Measurements from ENCODE around the gene GALNT18.
A peak's percentile ranks its signal among the peaks of the same experiment; 100 is the strongest.

GALNT18 gene

GRCh38 chr11:11621573-11622339 lies at the start of gene GALNT18:
TSS of gene GALNT18 (minus strand) at chr11:11622005.
- DNase-seq (ENCODE audit: low spot score), result peak; percentile 46

DNA sequence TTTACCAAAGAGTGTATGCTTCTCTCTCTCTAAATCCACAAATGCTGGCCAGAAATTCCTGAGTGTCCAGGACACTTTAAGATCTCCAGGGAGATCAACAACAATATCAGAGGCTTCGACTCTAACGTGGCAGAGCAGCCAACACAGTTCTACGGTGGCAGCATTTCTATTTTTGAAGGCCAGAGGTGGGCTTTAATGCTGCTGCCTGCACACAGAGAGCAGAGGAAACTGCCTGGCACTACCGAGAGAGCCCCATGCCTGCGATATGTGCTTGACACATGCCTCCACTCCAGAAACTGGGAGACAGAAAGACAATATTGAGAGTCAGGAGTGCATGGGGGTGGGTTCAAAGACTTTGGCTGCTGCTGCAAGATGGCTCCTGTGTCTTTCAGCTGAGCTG lies 48.8 kb upstream of the GALNT18 start:
- DNase-seq (ENCODE audit: low spot score), result no peak

DNA sequence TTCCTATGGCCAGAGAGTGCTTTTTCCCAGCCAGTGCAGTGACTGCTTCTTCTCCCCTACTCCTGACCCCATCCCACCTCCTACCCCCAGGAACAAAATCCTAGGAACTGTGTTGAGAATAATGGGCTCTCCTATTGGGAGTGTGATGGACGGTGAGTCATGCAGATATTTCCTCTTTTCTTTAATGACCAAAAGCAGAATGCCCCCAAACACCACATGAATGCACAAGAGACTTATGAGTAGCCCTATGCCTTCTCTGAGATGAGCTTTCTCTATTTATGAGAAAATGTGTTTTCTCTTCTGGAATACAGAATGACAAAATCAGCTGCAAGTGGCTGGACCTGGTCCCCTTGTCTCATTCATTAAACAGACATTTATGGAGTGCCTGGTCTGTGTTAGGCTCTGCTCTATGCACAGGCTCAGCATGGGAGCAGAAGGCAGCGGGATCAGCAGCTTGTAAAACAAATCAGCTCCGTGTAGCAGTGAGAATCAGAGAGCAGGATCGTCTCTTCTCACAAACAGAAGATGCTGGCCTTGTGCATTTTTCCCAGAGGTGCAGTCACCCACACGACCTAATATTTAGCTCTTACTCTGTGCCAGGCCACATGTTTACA lies 47.5 kb upstream of the GALNT18 start:
- DNase-seq (ENCODE audit: low spot score), result no peak

DNA sequence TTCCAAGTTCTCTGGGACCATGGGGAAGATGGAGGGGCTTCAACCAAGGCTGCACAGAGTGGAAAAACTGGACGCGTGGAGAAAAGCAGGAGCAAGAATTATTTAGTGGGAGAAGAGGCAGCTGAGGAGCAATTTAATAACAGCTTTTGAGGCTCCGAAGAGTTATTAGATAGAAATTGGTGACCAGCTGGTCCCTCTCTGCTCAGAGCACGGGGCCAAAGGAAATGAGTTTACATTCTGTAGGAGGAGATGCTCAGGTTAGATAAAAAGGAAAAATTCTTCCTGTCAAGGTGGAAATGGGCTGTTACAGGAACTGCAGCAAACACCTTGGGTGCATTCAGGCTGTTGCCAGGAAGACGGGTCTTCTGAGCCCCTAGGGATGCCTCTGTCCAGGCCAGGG lies 47.0 kb upstream of the GALNT18 start:
- no peak for DNase-seq (ENCODE audit: low spot score)

- DNase-seq (ENCODE audit: low spot score), result no peak
These were observed 46.5 kb upstream of the GALNT18 start for GRCh38 chr11:11668274-11668673.

GRCh38 chr11:11667056-11667455 lies 45.3 kb upstream of the GALNT18 start:
- DNase-seq (ENCODE audit: low spot score), result no peak

DNA sequence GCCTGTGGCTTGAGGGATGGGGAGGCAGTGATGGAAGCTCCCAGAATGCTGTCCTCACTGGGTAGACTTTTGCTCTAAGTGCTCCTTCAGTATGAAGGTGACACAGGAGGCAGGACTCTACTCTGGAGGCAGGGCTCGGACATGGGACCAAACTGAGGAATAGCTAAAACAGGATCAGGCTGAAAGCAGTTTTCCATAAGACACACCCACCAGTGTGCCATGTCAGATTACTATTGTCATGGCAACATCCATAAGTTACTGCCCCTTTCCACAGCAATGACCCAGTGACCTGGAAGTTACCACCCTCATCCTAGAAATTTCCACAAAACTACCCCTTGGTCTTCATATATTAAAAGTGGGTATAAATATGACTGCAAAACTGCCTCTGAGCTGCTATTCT lies 43.6 kb upstream of the GALNT18 start:
- DNase-seq (ENCODE audit: low spot score), result no peak

DNA sequence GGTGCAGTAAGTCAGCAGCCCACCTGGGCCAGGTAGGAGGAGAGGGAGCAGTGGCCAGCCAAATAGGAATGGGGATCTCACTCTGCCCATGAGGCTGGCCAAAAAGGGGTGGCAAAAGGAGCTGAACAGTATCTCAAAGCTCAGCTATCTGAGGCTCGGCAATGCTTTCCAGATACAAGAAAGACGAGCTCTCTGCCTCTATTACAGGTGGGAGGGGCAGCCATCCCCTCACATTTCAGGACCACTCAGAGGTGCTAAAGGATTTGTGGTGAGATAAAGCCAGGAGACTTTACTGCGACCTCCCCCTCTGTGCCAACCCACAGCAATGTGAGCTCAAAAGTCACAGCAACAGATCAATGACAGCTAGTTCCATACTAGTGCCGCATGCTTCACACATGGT lies 42.1 kb upstream of the GALNT18 start:
- no peak for DNase-seq (ENCODE audit: low spot score)

DNA sequence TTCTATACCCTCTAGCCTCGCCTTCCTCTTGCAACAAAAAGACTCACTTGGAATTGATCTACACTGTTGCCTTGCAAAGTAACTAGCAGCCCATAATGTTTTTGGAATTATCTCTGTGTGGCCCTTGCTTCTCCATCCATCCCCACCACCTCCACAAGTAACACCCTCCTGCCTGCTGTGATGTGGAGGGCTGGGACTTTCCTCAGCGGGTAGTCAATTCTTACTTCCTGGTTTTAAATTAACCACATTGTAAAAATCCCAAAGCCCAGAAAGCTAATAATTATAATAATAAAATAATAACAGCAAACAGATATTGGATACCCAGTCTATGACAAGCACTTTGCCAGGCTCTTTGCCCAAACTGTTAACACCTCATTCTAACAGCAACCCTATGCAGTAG lies 40.8 kb upstream of the GALNT18 start:
- no peak for DNase-seq (ENCODE audit: low spot score)

GRCh38 chr11:11661326-11662040 lies 39.7 kb upstream of the GALNT18 start:
- no peak for DNase-seq (ENCODE audit: low spot score)

DNA sequence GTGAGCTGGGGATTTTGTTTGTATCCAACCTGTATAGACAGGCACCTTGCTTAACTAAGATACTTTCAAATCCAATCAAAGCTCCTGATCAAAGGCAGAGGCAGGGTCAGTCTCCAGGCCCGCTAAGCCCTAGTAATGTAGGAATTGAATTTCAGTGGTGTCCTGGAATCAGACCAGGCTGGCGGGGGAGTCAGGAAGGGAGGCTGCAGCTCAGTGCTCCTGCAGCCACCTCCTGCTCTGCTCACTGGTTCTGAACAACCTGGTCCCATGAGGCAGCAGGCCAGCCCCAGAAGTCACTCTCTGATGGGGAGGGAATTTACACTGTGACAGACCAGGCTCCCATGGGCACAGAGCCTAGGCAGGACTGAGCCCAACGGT lies 38.5 kb upstream of the GALNT18 start:
- no peak for DNase-seq (ENCODE audit: low spot score)

DNA sequence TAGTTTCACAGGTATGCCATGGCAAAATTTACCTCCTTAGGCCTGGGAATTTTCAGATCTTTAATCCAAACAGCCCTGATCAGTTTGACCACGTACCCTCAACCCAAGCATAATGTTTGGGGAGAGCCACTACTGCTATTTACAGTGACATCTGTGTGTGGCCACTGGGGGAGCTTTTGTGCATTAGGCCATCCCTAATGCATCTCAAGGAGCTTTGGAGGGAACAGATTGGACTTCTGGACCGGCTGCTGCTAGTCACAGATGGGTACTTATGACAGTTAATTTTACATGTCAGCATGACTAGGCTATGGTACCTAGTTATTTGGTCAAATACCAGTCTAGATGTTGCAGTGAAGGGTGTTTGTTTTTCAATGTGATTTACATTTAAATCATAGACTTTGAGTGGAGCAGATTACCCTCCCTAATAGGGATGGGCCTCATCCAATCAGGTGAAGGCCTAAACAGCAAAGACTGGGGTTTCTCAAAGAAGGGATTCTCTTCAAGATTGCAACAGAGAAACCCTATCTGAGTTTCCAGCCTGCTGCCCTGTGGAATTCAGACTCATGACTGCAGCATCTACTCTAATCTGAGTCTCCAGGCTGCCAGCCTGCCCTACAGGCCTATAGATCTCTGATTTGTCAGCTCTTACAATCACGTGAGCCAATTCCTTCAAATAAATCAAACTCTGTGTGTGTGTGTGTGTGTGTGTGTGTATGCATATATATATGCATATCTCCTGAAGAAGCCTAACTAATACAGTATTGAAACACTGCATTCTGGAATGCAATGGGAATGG lies 38.0 kb upstream of the GALNT18 start:
- DNase-seq (ENCODE audit: low spot score), result no peak

DNA sequence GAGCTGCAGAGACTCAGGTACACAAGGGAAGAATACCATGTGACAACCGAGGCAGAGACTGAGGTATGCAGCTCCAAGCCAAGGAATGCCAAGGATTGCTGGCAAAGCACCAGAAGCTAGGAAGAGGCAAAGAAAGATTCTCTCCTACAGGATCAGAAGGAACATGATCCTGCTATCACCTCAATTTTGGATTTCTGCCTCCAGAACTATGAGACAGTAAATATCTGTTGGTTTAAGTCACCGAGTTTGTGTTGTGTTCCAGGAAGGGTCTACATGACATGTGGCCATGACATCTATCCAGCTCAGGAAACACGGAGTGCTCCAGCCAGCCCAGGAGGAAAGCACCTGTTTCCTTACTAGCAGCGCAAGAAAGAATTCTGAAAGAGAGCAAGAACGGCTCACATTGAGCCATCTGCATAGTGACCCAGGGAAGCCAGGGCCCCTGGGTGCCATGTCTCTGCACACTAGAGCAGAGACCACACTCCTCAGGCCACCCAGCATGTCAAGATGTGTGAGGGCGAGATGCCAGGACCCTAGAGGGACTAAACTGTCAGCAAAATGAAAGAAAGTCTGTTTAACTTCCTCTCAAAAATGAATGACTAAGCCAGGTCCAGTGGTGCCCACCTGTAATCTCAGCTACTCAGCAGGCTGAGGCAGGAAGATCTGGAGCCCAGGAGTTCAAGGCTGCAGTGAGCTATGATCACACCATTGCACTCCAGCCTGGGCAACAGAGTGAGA lies 35.6 kb upstream of the GALNT18 start:
- no peak for DNase-seq (ENCODE audit: low spot score)

DNA sequence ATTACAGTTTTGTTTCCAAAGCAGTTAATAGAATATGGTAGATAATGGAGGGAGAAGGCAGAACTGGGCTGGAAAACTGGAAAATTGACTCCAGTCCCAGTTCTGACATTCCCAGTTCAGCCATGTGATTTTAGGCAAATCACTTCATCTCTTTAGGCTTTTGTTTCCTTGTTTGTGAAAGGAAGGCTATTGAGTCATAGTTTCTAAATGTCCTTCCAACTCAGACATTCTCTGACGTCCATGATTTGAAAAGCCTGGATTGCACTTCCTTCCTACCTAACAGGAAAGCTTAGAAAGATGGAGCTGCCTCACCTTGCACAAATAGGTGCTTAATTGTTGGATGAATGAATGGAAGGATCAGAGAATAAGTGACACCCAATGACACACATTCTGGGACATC lies 19.8 kb upstream of the GALNT18 start:
- DNase-seq (ENCODE audit: low spot score), result no peak

GRCh38 chr11:11640996-11641395 lies 19.2 kb upstream of the GALNT18 start:
- no peak for DNase-seq (ENCODE audit: low spot score)

DNA sequence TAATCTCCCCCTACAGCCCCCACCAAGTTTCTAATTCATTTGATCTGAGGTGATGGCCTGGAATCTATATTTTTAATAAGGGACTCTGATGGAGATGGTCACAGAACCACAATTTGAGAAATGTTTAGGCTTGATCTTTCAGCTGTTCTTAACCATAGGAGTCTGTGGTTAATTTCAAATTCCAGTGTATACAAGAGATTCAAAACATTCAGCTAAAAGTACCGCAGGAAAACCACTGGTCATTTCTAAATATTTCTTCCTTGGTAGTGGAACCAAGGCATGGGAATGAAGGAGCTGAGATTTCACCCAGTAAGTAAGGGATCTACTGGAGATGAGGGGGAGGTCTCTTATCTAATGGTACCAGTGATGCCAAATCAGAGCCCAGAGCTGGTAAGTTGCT lies 18.3 kb upstream of the GALNT18 start:
- no peak for DNase-seq (ENCODE audit: low spot score)

GRCh38 chr11:11636671-11637070 lies 14.9 kb upstream of the GALNT18 start:
- DNase-seq (ENCODE audit: low spot score), result no peak

DNA sequence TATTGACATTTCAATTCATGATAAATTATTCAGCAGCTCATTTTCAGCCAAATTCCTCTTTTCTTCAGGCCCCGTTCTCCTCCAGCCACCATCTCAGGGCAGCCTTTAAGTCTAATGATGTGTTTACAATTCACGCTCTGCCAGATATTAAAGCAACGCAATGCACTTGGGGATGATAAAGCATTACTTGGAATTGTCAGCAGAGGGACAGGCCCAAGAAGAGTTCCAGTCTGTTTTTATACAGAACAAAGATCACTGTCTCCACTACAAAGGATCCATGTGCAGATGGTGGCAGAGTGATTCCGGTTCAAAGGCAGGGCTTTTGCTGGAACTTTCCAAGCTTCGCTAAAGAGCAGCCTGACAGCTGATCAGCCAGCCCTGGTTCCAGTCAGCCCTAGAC lies 13.6 kb upstream of the GALNT18 start:
- no peak for DNase-seq (ENCODE audit: low spot score)

DNA sequence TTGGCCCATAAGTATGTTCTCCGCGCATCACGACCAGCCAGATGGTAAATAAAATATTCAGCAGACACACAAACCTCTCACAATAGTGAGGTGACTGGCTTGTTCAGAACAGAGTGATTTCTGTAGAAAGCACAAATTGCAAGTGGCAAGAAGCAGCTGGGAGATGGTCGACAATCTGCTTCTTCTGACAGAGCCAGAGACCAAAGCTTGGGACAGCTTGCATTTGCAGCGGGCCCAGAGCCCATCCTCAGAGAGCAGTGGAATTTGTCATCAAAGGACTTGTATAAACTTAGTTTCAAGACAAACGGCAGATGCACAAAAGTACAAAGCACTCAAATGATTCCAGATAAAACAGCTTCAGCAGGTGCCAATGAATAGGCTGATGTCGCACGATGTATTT lies 7.6 kb upstream of the GALNT18 start:
- DNase-seq (ENCODE audit: low spot score), result no peak

GRCh38 chr11:11628651-11629050 lies 6.8 kb upstream of the GALNT18 start:
- no peak for DNase-seq (ENCODE audit: low spot score)

DNA sequence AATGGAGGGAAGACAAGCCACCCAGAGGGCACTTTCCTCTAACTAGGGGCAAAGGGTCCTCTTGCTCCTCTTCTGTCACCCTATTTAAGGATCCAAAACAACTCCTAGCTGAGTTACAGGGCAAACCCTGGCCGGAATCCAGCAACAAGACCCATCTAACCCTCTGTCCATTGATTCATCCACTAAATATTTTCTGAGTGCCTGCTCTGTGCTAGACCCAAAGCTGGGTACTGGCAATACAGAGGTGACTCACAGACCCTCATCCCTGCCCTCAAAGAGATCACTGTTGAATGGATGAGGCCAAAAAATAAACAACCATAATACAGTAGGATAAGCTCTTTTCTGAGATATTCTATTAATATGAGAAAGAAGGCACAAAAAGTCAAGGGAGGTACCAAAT lies 4.3 kb upstream of the GALNT18 start:
- no peak for DNase-seq (ENCODE audit: low spot score)

GRCh38 chr11:11624926-11625325 lies 3.1 kb upstream of the GALNT18 start:
- no peak for DNase-seq (ENCODE audit: low spot score)
